B cell (primary cell): ENCODE measurements around the gene POLRMT.

Source experiments
- CTCF ChIP-seq: fragments of 200-600 bp; IDR thresholded peaks from one replicate; pipeline ENCODE4 v1.8.0; 2022; ENCODE audit warnings: antibody characterized with exemption, mild to moderate bottlenecking
- EZH2 ChIP-seq: IDR thresholded peaks from 2 replicates; pipeline ENCODE4 v1.6.1; 2012; ENCODE audit warnings: borderline replicate concordance, low read depth, mild to moderate bottlenecking, moderate library complexity, low read length; ENCODE audit not compliant: insufficient read depth, poor library complexity, severe bottlenecking

GRCh38 chr19:592101-592500 lies 41.2 kb downstream of the POLRMT start:
- TF ChIP-seq CTCF (no peak), EZH2 (no peak)
